HG03025 (cell line): ENCODE results near the gene CCDC33.

Source experiments
- ATAC-seq: cut with Tn5 transposase; IDR thresholded peaks from one replicate; pipeline ENCODE4 v1.9.1; 2021; ENCODE audit warnings: mild to moderate bottlenecking, moderate library complexity; ENCODE audit not compliant: unreplicated experiment, low FRiP score

CCDC33 gene

GRCh38 chr15:74235962-74236361, at the start of gene CCDC33:
TSS of gene CCDC33 (plus strand) at chr15:74236326. CDS start at chr15:74236720, 394 bp downstream.
- no peak for ATAC-seq

- ATAC-seq, result no peak
Observed at GRCh38 chr15:74188216-74188615, 47.9 kb upstream of the CCDC33 start.

GRCh38 chr15:74191798-74192197, 44.3 kb upstream of the CCDC33 start:
- no peak for ATAC-seq

GRCh38 chr15:74192751-74193150, 43.4 kb upstream of the CCDC33 start:
- no peak for ATAC-seq

GRCh38 chr15:74193299-74193718, 42.8 kb upstream of the CCDC33 start:
- no peak for ATAC-seq

GRCh38 chr15:74193905-74194304, 42.2 kb upstream of the CCDC33 start:
- ATAC-seq, result no peak

GRCh38 chr15:74194572-74195559, 41.3 kb upstream of the CCDC33 start:
- ATAC-seq, result no peak

- no peak for ATAC-seq
Observed at GRCh38 chr15:74196175-74196574, 40.0 kb upstream of the CCDC33 start.

GRCh38 chr15:74197176-74197965, 38.8 kb upstream of the CCDC33 start:
- ATAC-seq, result no peak

- ATAC-seq, result no peak
Observed at GRCh38 chr15:74199297-74199652, 36.9 kb upstream of the CCDC33 start.

- no peak for ATAC-seq
Observed at GRCh38 chr15:74200412-74200815, 35.7 kb upstream of the CCDC33 start.

GRCh38 chr15:74200871-74201419, 35.2 kb upstream of the CCDC33 start:
- no peak for ATAC-seq

GRCh38 chr15:74201710-74202420, 34.3 kb upstream of the CCDC33 start:
- no peak for ATAC-seq

- no peak for ATAC-seq
Observed at GRCh38 chr15:74202452-74203401, 33.4 kb upstream of the CCDC33 start, which contains the start of gene STRA6. TSS of gene STRA6 (minus strand) at chr15:74202787. CDS start at chr15:74202267, 520 bp downstream.

- no peak for ATAC-seq
Observed at GRCh38 chr15:74203914-74204431, 32.2 kb upstream of the CCDC33 start.

- no peak for ATAC-seq
Observed at GRCh38 chr15:74205582-74205947, 30.6 kb upstream of the CCDC33 start.

GRCh38 chr15:74206801-74207281, 29.3 kb upstream of the CCDC33 start:
- no peak for ATAC-seq

- no peak for ATAC-seq
Observed at GRCh38 chr15:74207652-74208440, 28.3 kb upstream of the CCDC33 start.
